Neural progenitor cell (in vitro differentiated cells): ENCODE results near the gene PTCH1. TPM values are rescaled to one million over a fixed set of nuclear protein-coding genes. Genes with fewer than 3 reads are reported as not detected.

Experiments
- DNase-seq: peaks from one replicate; pipeline ENCODE4 v3.0.0-alpha.2; 2016; ENCODE audit warnings: low spot score
- H2AFZ ChIP-seq: fragments of 200-600 bp; sonication (generic); replicated peaks from 2 replicates; pipeline ENCODE4 v1.6.1; 2016; ENCODE audit warnings: antibody characterized with exemption
- H3F3A ChIP-seq: fragments of 200-600 bp; sonication (generic); 2 replicates; pipeline ENCODE4 v1.6.1; 2016; ENCODE audit warnings: antibody characterized with exemption, low read depth
- H3K27ac ChIP-seq: fragments of 200-600 bp; sonication (generic); 2 replicates; pipeline ENCODE4 v1.5.1; 2016; ENCODE audit warnings: mild to moderate bottlenecking
- H3K27me3 ChIP-seq: fragments of 200-600 bp; sonication (generic); 2 replicates; pipeline ENCODE4 v1.6.1; 2016; ENCODE audit warnings: mild to moderate bottlenecking, moderate library complexity
- H3K36me3 ChIP-seq: fragments of 200-600 bp; sonication (generic); 2 replicates; pipeline ENCODE4 v1.5.1; 2016
- H3K4me1 ChIP-seq: fragments of 200-600 bp; sonication (generic); 2 replicates; pipeline ENCODE4 v1.6.1; 2016; ENCODE audit warnings: mixed run types
- H3K4me2 ChIP-seq: fragments of 200-600 bp; sonication (generic); 2 replicates; pipeline ENCODE4 v1.6.1; 2016
- H3K4me3 ChIP-seq: fragments of 200-600 bp; sonication (generic); 2 replicates; pipeline ENCODE4 v1.5.1; 2016
- H3K79me2 ChIP-seq: fragments of 200-600 bp; sonication (generic); 2 replicates; pipeline ENCODE4 v1.6.1; 2016; ENCODE audit warnings: low read depth
- H3K9ac ChIP-seq: fragments of 200-600 bp; sonication (generic); 2 replicates; pipeline ENCODE4 v1.6.1; 2016
- H3K9me3 ChIP-seq: fragments of 200-600 bp; sonication (generic); 2 replicates; pipeline ENCODE4 v1.5.1; 2016; ENCODE audit warnings: low read depth
- H4K20me1 ChIP-seq: fragments of 200-600 bp; sonication (generic); 2 replicates; pipeline ENCODE4 v1.6.1; 2016; ENCODE audit warnings: low read depth
- H3K27ac Mint-ChIP-seq: 3 replicates; pipeline ENCODE4 v1.8.0; 2021; ENCODE audit warnings: mixed read lengths
- H3K27me3 Mint-ChIP-seq: 2 replicates; pipeline ENCODE4 v1.8.0; 2022; ENCODE audit warnings: low read depth, mild to moderate bottlenecking, inconsistent platforms, moderate library complexity, mixed read lengths; ENCODE audit not compliant: insufficient read depth
- H3K36me3 Mint-ChIP-seq: 3 replicates; pipeline ENCODE4 v1.8.0; 2021; ENCODE audit warnings: mixed read lengths
- H3K4me1 Mint-ChIP-seq: 3 replicates; pipeline ENCODE4 v1.8.0; 2021; ENCODE audit warnings: mixed read lengths
- H3K4me3 Mint-ChIP-seq: 3 replicates; pipeline ENCODE4 v1.8.0; 2021; ENCODE audit warnings: mild to moderate bottlenecking, moderate library complexity, mixed read lengths
- H3K9me3 Mint-ChIP-seq: 3 replicates; pipeline ENCODE4 v1.8.0; 2020; ENCODE audit warnings: mixed read lengths
- CTCF ChIP-seq: fragments of 200-600 bp; sonication (generic); IDR thresholded peaks from 2 replicates; pipeline ENCODE4 v1.5.1; 2017; ENCODE audit warnings: antibody characterized with exemption, mild to moderate bottlenecking
- EZH2 ChIP-seq: fragments of 200-600 bp; sonication (generic); IDR thresholded peaks from 2 replicates; pipeline ENCODE4 v1.6.1; 2017; ENCODE audit warnings: antibody characterized with exemption, mild to moderate bottlenecking, moderate library complexity
- EZH2phosphoT487 ChIP-seq: fragments of 200-600 bp; sonication (generic); IDR thresholded peaks from 2 replicates; pipeline ENCODE4 v1.6.1; 2017; ENCODE audit warnings: antibody characterized with exemption
- total RNA-seq: library from RNA; depleted of rRNA; stranded (reverse); fragments of >200 nt; gene quantifications from 2 replicates; pipeline ENCODE4 v1.2.3, GENCODE V29; 2015; ENCODE audit warnings: low replicate concordance

PTCH1 gene
- total RNA-seq, 1 donor from 2014 or later, result 23.0 TPM

GRCh38 chr9:95413793-95414192 is 103.0 kb downstream of the PTCH1 start:
- no peak for DNase-seq
- TF ChIP-seq CTCF (no peak), EZH2phosphoT487 (no peak), EZH2 (no peak)
- no peak overlapping the region for H3K4me3 Mint-ChIP-seq
- H3K9me3 ChIP-seq, result no peaks in the 10 kb centered on the region
- H3K27me3 Mint-ChIP-seq, result peaks cover 5% of the 10 kb centered on the region
- H3K4me2 ChIP-seq, result no peak overlapping the region
- H3K4me1 ChIP-seq, result peaks cover 17% of the 10 kb centered on the region
- no peaks in the 10 kb centered on the region for H4K20me1 ChIP-seq
- H3K27ac ChIP-seq, result no peak overlapping the region
- no peak overlapping the region for H2AFZ ChIP-seq
- H3K4me1 Mint-ChIP-seq, result peaks cover 23% of the 10 kb centered on the region
- no peaks in the 10 kb centered on the region for H3K36me3 Mint-ChIP-seq
- no peaks in the 10 kb centered on the region for H3F3A ChIP-seq
- no peak overlapping the region for H3K9ac ChIP-seq
- no peaks in the 10 kb centered on the region for H3K36me3 ChIP-seq
- H3K27ac Mint-ChIP-seq, result no peak overlapping the region
- H3K4me3 ChIP-seq, result no peak overlapping the region
- peaks cover 6% of the 10 kb centered on the region for H3K9me3 Mint-ChIP-seq
- H3K79me2 ChIP-seq, result no peaks in the 10 kb centered on the region
- no peaks in the 10 kb centered on the region for H3K27me3 ChIP-seq

GRCh38 chr9:95411054-95411892 is 105.5 kb downstream of the PTCH1 start:
- no peak overlapping the region for H3K4me3 Mint-ChIP-seq
- peaks cover 29% of the 10 kb centered on the region for H3K4me1 Mint-ChIP-seq
- Histone ChIP-seq H3K9ac (no peak overlapping the region), H3K36me3 (no peaks in the 10 kb centered on the region), H2AFZ (no peak overlapping the region), H3F3A (no peaks in the 10 kb centered on the region), H3K27me3 (no peaks in the 10 kb centered on the region), H3K9me3 (no peaks in the 10 kb centered on the region), H3K4me1 (peaks cover 29% of the 10 kb centered on the region), H3K4me2 (no peak overlapping the region), H3K27ac (no peak overlapping the region), H3K79me2 (no peaks in the 10 kb centered on the region), H4K20me1 (no peaks in the 10 kb centered on the region), H3K4me3 (no peak overlapping the region)
- no peak for DNase-seq
- peak overlapping the region; percentile 29 for H3K27ac Mint-ChIP-seq
- H3K36me3 Mint-ChIP-seq, result no peaks in the 10 kb centered on the region
- no peak for TF ChIP-seq CTCF
- TF ChIP-seq EZH2, result no peak
- no peak for TF ChIP-seq EZH2phosphoT487
- H3K27me3 Mint-ChIP-seq, result peaks cover 5% of the 10 kb centered on the region
- H3K9me3 Mint-ChIP-seq, result peaks cover 2% of the 10 kb centered on the region

- DNase-seq, result no peak
- no peaks in the 10 kb centered on the region for H3F3A ChIP-seq
- no peaks in the 10 kb centered on the region for H3K79me2 ChIP-seq
- Mint-ChIP-seq H3K27ac (no peak overlapping the region), H3K36me3 (no peaks in the 10 kb centered on the region), H3K4me1 (peaks cover 31% of the 10 kb centered on the region), H3K27me3 (peaks cover 5% of the 10 kb centered on the region), H3K9me3 (no peaks in the 10 kb centered on the region), H3K4me3 (no peak overlapping the region)
- H3K27me3 ChIP-seq, result no peaks in the 10 kb centered on the region
- no peaks in the 10 kb centered on the region for H4K20me1 ChIP-seq
- H3K9me3 ChIP-seq, result no peaks in the 10 kb centered on the region
- no peak overlapping the region for H3K4me3 ChIP-seq
- no peak overlapping the region for H3K4me2 ChIP-seq
- no peak for TF ChIP-seq EZH2
- TF ChIP-seq CTCF, result no peak
- TF ChIP-seq EZH2phosphoT487, result no peak
- no peak overlapping the region for H2AFZ ChIP-seq
- H3K27ac ChIP-seq, result no peak overlapping the region
- H3K4me1 ChIP-seq, result peaks cover 32% of the 10 kb centered on the region
- no peaks in the 10 kb centered on the region for H3K36me3 ChIP-seq
- H3K9ac ChIP-seq, result no peak overlapping the region
Observed at GRCh38 chr9:95409650-95410426, 106.9 kb downstream of the PTCH1 start.
